ENCODE results near the gene BRF1. TPM values are rescaled to one million over a fixed set of nuclear protein-coding genes. Genes with fewer than 3 reads are reported as not detected.

Gene BRF1
- total RNA-seq, 4 donors from 2014 or later, result 22.8 to 46.5 (median 30.7) TPM

- DNase-seq (ENCODE audit: low spot score) (no peak), ATAC-seq (ENCODE audit: low FRiP score) (no peak)
- no peak for TF ChIP-seq CTCF (IDR thresholded peaks at IDR 0.05)
Observed at GRCh38 chr14:105185001-105185400, 115.8 kb downstream of the BRF1 start.

- DNase-seq (ENCODE audit: low spot score) (no peak), ATAC-seq (ENCODE audit: low FRiP score) (no peak)
- no peak for TF ChIP-seq CTCF (IDR thresholded peaks at IDR 0.05)
Observed at GRCh38 chr14:105184461-105184860, 116.3 kb downstream of the BRF1 start.

- no peak for ATAC-seq (ENCODE audit: low FRiP score)
- TF ChIP-seq CTCF (IDR thresholded peaks at IDR 0.05), result no peak
- no peak for DNase-seq (ENCODE audit: low spot score)
Observed at GRCh38 chr14:105182296-105183020, 118.3 kb downstream of the BRF1 start.

GRCh38 chr14:105181549-105182295 is 119.1 kb downstream of the BRF1 start:
- ATAC-seq (ENCODE audit: low FRiP score) (no peak), DNase-seq (ENCODE audit: low spot score) (no peak)
- no peak for TF ChIP-seq CTCF (IDR thresholded peaks at IDR 0.05)

- TF ChIP-seq CTCF (IDR thresholded peaks at IDR 0.05), result no peak
- no peak for DNase-seq (ENCODE audit: low spot score)
- peak; percentile 77 for ATAC-seq (ENCODE audit: low FRiP score)
Observed at GRCh38 chr14:105180592-105181548, 119.9 kb downstream of the BRF1 start, which contains the start of gene NUDT14. Gene NUDT14, minus strand, starts transcription at chr14:105181312. Its CDS starts 103 bp downstream, at chr14:105181209.

GRCh38 chr14:105179191-105179590 is 121.6 kb downstream of the BRF1 start:
- no peak for DNase-seq (ENCODE audit: low spot score)
- no peak for ATAC-seq (ENCODE audit: low FRiP score)
- TF ChIP-seq CTCF (IDR thresholded peaks at IDR 0.05), result no peak
